HG03439 (cell line): ENCODE results near the gene TTC28.

Experiments
- ATAC-seq: cut with Tn5 transposase; IDR thresholded peaks from one replicate; pipeline ENCODE4 v1.9.1; 2021; ENCODE audit warnings: mild to moderate bottlenecking, moderate library complexity; ENCODE audit not compliant: unreplicated experiment

The TTC28 gene

DNA sequence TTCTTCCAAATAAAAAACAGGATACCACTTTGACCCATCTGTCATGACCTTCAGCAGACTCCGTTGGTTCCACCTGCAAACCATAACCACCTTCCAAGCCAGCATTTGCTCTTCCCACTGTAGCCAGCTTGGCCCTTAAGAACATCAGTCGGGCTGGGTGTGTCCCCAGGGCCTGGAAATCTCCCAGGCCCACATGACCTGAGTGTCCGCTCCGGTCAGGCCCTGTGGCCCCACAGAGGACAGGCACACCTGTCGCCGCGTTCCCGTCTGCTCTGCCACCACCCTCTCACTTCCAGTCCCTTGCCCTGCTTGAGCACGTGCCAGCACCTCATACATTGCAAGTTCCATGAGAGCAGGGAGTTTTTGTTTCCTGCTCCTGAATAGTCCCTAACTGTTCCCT, 694.9 kb downstream of the TTC28 start:
- no peak for ATAC-seq

- no peak for ATAC-seq
Measured at GRCh38 chr22:27984001-27984695, 695.5 kb downstream of the TTC28 start.

- no peak for ATAC-seq
Measured at GRCh38 chr22:27983361-27983791, 696.3 kb downstream of the TTC28 start.

GRCh38 chr22:27982630-27983180, 696.9 kb downstream of the TTC28 start:
- ATAC-seq = no peak

- ATAC-seq = no peak
Measured at GRCh38 chr22:27982106-27982505, 697.5 kb downstream of the TTC28 start.

DNA sequence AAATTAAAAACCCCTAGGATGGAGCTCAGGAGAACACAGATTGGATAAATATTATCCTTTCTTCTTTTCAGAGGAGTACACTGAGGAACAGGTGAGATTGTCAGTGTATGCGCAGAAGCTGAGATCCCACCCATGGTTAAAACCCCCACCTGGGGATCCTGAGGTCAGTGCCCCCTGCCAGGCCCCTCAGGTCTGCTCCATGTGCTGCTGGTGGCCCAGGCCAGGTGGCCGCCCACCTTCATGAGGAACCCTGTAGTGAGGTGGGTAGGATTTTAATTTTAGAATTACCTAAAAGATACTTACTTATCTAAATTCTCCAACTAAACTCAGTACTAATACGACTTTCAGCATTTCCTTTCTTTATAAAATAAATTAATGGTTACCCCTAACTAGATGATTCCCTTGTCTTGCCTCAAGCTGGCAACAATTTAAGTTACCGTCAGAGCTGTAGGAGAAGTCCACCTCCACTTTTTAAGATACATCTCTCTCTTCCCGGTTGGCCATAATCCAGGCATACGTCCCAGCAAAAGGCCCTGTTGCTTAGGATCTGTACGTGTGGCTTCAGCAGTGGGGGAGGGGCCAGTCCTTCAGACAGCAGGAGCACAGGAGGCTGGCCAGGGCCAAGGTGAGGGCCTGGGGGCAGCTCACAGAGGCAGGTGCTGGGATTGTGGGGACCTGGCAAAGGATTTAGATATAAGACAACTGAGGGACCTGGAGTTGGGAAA, 699.1 kb downstream of the TTC28 start:
- ATAC-seq = no peak

DNA sequence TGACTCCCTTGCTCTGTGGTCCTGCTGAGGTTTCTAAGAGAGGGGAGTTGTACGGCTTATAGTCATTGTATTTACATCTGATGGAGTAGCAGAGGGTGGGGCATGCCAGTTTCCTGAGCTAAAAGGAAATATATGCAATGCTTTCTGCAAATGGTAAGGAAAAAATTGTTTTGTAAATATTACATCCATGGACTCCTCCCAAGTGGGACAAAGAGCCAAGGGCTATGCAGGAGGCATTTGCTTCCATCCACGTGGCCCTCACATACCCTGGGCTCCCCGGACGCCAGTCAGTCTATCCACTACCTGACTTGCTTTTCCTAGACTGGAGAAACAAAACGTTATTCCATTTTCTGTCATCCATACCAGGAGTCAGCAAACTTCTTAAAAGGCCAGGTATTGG, 700.8 kb downstream of the TTC28 start:
- ATAC-seq = no peak

DNA sequence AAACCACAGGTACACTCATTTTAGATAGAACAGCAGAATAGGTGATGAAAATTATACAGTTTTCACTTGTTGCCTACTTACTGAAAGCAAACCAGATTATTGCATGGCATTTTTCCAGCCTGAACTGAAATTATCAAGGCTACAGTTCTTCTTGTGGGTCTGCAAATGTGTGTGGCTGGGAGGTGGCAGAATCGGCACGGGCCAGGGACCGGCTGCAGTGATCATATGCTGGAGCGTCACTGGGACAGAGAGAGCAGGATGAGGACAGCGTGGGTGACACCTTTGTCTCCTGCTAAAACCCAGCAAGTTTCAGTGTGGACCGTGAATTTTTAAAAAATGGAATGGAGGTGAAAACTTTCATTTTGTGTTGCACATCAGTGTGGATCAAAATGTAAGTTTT, 701.3 kb downstream of the TTC28 start:
- ATAC-seq = no peak

DNA sequence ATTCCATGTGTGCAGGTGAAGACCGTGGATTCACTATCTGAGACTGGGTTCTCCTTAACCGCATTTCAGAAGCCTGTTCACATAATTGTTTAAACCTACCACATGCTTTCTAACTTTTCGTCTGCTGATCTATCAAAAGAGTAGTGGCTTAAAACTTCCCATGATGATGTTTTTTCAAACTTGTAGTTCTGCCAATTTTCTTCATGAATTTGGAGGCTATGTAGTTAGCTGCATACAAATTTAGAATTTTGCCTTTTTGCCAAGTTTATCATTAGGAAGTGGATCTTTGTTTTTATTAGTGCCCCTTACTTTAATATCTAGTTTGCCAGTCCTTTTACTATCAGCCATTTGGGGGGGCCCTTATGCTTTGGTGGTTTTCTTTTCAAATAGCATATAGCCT, 703.1 kb downstream of the TTC28 start:
- ATAC-seq = no peak

DNA sequence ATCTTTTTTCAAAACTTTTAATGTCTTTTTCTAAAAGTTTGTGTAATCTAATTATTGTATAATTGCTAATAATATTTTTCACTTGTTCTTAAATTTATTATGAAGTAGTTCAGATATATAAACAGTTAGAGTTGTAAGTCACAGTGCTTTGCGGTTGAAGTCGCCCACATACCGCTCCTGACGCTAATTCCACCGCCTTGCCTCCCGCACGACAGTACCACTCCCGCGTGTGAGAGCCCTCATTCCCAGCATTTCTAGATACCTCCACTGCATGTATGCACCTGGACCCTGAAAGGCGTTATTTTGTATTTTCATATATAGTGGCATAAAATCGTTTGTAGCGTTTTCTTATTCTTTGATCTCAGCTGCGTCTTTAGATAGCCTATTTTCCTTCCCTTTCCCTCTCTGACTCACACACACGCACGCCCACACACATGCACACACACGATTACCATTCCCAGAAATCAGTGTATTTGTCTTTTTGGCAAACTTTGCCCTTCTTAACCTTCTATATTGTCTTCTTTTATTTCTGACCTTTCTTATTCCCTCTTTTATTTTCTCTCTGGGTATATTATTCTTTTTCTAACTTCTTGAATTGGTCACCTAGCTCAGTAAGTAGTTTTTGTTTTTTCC, 704.1 kb downstream of the TTC28 start:
- ATAC-seq = no peak

DNA sequence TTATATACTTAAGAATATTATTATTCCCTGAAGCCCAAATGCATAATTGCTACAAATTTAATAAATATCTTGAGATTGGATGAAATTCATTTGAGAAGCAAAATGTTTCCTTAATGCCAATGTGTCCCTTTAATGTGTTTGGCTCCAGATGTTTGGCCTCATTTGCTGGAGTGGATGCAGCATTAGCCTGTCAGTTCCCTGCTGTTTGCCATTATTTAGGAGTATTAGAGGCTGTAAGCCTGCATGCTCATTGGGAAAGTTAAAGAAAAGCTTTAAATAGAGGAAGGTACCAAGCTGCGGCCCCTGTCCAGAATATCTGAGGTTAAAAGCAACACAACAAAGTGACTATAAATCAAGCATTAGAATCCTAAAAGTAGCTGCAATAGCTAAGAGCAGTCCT, 705.8 kb downstream of the TTC28 start:
- ATAC-seq = no peak

DNA sequence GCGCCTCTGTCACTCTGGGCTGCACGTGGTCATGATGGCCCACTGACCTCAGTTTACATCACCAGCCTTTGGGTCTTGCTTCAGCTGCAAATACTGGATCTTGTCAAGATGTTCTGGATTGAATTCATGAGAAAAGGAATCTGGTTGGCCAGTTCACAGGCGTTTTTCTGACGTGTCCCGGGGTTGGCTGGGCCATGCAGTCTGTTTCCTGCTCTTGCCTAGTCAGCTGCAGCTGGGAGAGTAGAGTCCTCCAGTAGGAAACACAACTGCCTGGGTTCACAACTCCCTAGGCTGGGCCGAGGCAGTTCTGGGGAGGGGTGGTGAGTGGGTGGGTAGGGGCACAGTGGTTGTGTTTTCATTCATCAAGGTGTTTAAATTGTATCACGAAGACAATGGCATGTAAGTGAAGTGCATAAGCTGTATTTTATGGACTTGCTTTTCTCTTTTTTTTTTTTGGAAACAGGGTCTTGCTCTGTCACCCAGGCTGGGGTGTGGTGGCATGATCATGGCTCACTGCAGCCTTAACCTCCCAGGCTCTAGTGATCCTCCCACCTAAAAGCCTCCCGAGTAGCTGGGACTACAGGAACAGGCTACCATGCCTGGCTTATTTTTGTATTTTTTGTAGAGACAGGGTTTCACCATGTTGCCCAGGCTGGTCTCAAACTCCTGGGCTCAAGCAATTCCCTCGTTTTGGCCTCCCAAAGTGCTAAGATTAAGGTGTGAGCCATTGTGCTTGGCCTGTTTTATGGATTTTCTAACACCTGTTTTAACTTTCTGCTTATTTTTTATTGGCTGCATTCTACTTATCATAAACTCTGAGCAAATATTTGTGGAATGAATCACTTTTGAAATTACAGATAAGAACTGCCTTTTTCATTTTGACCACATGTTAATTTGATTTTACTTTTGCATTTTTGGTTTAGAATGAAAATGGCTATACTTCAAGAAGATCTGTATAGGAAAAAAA, 706.6 kb downstream of the TTC28 start:
- no peak for ATAC-seq

GRCh38 chr22:27971926-27972325, 707.7 kb downstream of the TTC28 start:
- no peak for ATAC-seq

- no peak for ATAC-seq
Measured at GRCh38 chr22:27970596-27971220, 708.9 kb downstream of the TTC28 start.

DNA sequence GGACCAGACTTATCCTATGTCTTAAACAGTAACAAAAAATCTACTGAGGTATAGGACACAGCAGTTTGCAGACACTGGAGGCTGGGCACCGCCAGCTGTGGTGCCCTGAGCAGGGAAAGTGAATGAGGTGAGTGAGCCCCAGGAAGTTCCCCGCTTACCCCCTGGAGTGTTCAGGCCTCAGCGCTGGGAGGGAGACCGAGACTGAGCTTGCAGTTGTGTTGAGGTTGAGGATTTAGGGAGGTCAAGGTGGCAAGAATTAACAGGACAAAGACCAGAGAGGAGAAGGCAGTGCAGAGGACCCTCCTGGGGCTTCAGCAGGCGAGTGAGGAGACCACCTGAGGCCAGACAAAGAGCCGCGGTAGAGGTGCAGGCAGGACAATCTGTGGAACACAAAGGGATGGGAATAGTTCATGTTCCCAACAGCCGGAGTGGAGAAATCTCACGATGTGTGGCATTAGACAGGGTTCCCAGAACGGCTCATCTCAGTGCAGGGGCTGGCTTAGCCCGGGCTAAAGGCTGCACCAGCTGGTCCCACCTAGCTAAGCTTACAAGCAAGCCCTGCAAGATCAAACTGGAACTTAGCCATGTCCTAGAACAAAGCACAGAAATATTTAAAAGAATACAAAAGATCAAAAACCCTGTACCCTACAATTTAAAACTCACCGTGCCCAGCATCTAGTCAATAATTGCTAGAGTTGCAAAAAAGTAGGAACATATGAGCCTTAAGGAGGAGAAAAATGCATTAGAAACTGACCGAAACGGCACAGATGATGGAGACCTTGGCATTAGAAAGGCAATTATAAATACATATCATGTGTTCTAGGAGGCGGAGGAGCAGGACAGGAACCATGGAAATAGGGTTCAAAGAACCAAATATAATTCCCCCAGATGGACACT, 713.2 kb downstream of the TTC28 start:
- ATAC-seq = no peak

DNA sequence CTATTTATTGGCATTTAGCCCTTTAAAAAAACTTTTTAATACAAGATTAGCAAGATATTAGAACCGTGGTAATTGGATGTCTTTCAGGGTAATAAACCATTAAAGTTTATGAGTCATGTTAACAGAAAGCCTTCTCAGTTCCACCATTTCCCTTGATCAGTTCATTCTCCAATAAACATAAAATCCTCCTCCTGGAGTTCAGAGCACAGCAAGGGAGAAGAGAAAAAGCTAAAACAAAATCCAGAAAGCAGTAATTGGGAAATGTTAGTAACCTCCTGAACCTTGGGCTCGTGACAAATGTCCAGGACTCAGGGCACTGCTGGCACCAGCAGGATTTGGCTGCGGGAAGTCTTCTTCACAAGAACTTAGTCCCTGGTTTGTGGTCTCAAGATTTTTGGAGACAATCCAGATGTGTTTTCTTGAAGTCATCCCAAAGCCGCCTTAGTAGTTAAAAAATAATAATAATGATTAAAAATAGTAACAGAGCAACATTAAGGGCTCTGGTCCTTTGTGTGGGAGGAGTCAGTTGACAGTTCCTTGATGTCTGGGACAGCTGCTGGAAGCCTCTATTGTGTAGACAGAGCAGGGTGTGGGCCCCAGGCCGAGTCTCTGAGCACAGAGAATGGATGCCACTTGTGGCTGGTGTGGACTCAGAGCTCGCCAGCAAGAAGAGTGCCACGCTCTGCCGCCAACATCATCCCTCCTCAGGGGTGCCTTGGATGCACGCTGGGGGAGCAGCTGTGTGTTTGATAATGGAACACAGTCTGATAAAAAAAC, 717.2 kb downstream of the TTC28 start:
- no peak for ATAC-seq

DNA sequence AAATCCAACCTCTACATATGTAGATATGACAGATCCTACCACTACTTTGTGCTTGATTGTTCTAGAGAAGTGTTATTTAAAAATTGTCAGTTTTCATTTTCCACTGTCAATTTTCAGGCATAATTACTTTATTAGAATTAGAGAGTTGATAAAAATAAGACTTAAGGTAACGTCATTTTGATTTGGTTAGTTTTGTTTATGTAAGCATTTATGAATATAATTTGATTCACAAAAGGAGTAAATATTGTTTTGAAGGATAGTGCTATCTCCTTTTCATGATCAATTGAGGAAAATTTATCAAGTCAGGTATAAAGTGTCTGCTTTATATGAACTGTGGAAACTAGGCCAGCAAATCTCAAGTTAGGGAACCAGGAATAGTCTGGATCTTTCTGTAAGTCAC, 718.0 kb downstream of the TTC28 start:
- ATAC-seq = no peak

DNA sequence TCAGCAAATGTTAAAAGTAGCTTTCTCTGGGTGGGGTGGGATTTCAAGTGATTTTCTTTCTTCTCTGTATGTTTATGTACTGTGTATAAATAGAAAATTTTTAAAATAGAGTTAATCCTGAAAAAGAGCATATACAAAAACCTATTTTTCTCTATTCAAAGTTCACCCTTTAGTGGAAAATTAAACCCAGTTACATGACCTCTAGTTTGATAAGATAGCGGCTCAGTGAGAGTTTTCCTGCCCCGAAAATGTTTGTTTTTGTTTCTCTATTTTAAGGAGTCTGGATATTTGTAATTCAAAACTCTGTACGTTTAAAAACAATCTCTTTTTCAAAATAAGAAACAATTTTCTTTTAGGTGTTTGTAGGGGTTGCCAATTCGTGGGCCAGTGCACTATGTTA, 718.5 kb downstream of the TTC28 start:
- no peak for ATAC-seq
